A549 (cell line): ENCODE measurements around the gene REG3G. TPM values are rescaled to one million over a fixed set of nuclear protein-coding genes. Genes with fewer than 3 reads are reported as not detected.

Experiments
- ATAC-seq, 2 experiments: fragments of 200-7000 bp in 1 of 2; fragments of >200 bp in 1 of 2; cut with Nextera tagmentation in 1 of 2; cut with Tn5 transposase in 1 of 2; 3 replicates each; pipeline versions ENCODE4 v1.8.0 to v1.9.1; 2018 to 2020; ENCODE audit warnings: mild to moderate bottlenecking in 1 of 2, moderate library complexity in 1 of 2
- CTCF ChIA-PET: fragments of 300-600 bp; sonication (Branson Sonifier 250); formaldehyde crosslinking; extraction: SDS; loops from one replicate; lab custom pipeline; 2021; ENCODE audit warnings: antibody characterized with exemption, inconsistent platforms; lab: Yijun Ruan, JAX
- POLR2A ChIA-PET: fragments of 350-600 bp; formaldehyde crosslinking; extraction: SDS; loops from one replicate; lab custom pipeline; 2021; ENCODE audit warnings: antibody characterized with exemption, inconsistent platforms; lab: Yijun Ruan, JAX
- DNase-seq, 2 experiments: peaks; one replicate each; pipeline versions ENCODE4 v3.0.0 to v3.0.0-alpha.2; 2011 to 2016; ENCODE audit warnings: low read depth in 1 of 2, low spot score in 1 of 2
- FAIRE-seq: peaks from 2 replicates; lab custom pipeline; 2011; peaks lifted over from hg19 to GRCh38; lab: Jason Lieb, UNC
- H3K27ac ChIP-seq, 2 experiments: fragments of >200 bp; sonication (Bioruptor Twin); formaldehyde crosslinking; 3 replicates each; pipeline ENCODE4 v1.5.1; 2016 to 2017
- H3K4me1 ChIP-seq: fragments of >200 bp; sonication (Bioruptor Twin); formaldehyde crosslinking; 3 replicates; pipeline ENCODE4 v1.6.1; 2016
- H3K4me2 ChIP-seq: fragments of >200 bp; sonication (Bioruptor Twin); formaldehyde crosslinking; 3 replicates; pipeline ENCODE4 v1.6.1; 2016
- H3K4me3 ChIP-seq: fragments of >200 bp; sonication (Bioruptor Twin); formaldehyde crosslinking; 3 replicates; pipeline ENCODE4 v1.5.1; 2016
- H3K9me3 ChIP-seq: fragments of >200 bp; sonication (Bioruptor Twin); formaldehyde crosslinking; 3 replicates; pipeline ENCODE4 v1.6.1; 2016
- CBX2 ChIP-seq: fragments of 200-600 bp; sonication (generic); IDR thresholded peaks from 2 replicates; pipeline ENCODE4 v1.6.1; 2016; ENCODE audit warnings: low read depth, mild to moderate bottlenecking, borderline replicate concordance
- CEBPB ChIP-seq, 2 experiments: fragments of >200 bp in 1 of 2; sonication (Bioruptor Twin) in 1 of 2; formaldehyde crosslinking in 1 of 2; IDR thresholded peaks; 2 replicates each; pipeline ENCODE4 v1.6.1; 2012 to 2016
- CHD2 ChIP-seq: fragments of 150-350 bp; IDR thresholded peaks from 2 replicates; pipeline ENCODE4 v1.6.1; 2014; ENCODE audit warnings: low read length; ENCODE audit not compliant: partially characterized antibody
- CHD4 ChIP-seq: fragments of 200-600 bp; sonication (generic); IDR thresholded peaks from 2 replicates; pipeline ENCODE4 v1.6.1; 2016; ENCODE audit warnings: antibody characterized with exemption, mild to moderate bottlenecking, borderline replicate concordance
- EHF ChIP-seq: fragments of 250-450 bp; sonication (Bioruptor Pico); IDR thresholded peaks from 2 replicates; pipeline ENCODE4 v1.5.0; 2020; ENCODE audit warnings: mild to moderate bottlenecking
- EP300 ChIP-seq, 2 experiments: fragments of >200 bp; sonication (Bioruptor Twin); formaldehyde crosslinking; IDR thresholded peaks; 2 replicates in 1 of 2; 3 replicates in 1 of 2; pipeline ENCODE4 v1.6.1; 2016 to 2017
- ESRRA ChIP-seq: fragments of 150-350 bp; IDR thresholded peaks from 2 replicates; pipeline ENCODE4 v1.6.1; 2014; ENCODE audit warnings: mild to moderate bottlenecking, low read length, borderline replicate concordance
- FOSB ChIP-seq: fragments of 250-450 bp; sonication (Bioruptor Pico); IDR thresholded peaks from 2 replicates; pipeline ENCODE4 v1.5.0; 2020; ENCODE audit warnings: mild to moderate bottlenecking, moderate library complexity
- GATA3 ChIP-seq: IDR thresholded peaks from 2 replicates; pipeline ENCODE4 v1.6.1; 2012; ENCODE audit warnings: borderline replicate concordance
- HDAC2 ChIP-seq: fragments of 200-600 bp; sonication (generic); IDR thresholded peaks from 2 replicates; pipeline ENCODE4 v1.6.1; 2016
- HES2 ChIP-seq: fragments of >200 bp; sonication (Bioruptor Twin); formaldehyde crosslinking; IDR thresholded peaks from 2 replicates; pipeline ENCODE4 v1.6.1; 2016
- HEYL ChIP-seq: fragments of 250-450 bp; sonication (Bioruptor Pico); IDR thresholded peaks from 2 replicates; pipeline ENCODE4 v1.8.0; 2021; ENCODE audit warnings: mild to moderate bottlenecking, moderate library complexity
- HOXA7 ChIP-seq: fragments of 250-450 bp; sonication (Bioruptor Pico); IDR thresholded peaks from 2 replicates; pipeline ENCODE4 v1.5.0; 2020; ENCODE audit warnings: mild to moderate bottlenecking, moderate library complexity
- HOXB13 ChIP-seq: fragments of 250-450 bp; sonication (Bioruptor Pico); IDR thresholded peaks from 2 replicates; pipeline ENCODE4 v1.5.0; 2020; ENCODE audit warnings: low read depth, mild to moderate bottlenecking, moderate library complexity
- HOXB5 ChIP-seq: fragments of 250-450 bp; sonication (Bioruptor Pico); IDR thresholded peaks from 2 replicates; pipeline ENCODE4 v1.5.0; 2020; ENCODE audit warnings: mild to moderate bottlenecking, moderate library complexity
- JUNB ChIP-seq: fragments of >200 bp; sonication (Bioruptor Twin); formaldehyde crosslinking; IDR thresholded peaks from 2 replicates; pipeline ENCODE4 v1.6.1; 2016
- KDM5A ChIP-seq: fragments of 200-600 bp; sonication (generic); IDR thresholded peaks from 2 replicates; pipeline ENCODE4 v1.6.1; 2016; ENCODE audit warnings: antibody characterized with exemption, mild to moderate bottlenecking
- MAX ChIP-seq: IDR thresholded peaks from 2 replicates; pipeline ENCODE4 v1.6.1; 2012
- MAZ ChIP-seq: fragments of 150-350 bp; IDR thresholded peaks from 2 replicates; pipeline ENCODE4 v1.6.1; 2014; ENCODE audit warnings: antibody characterized with exemption, low read depth, low read length, borderline replicate concordance
- MYC ChIP-seq: IDR thresholded peaks from 2 replicates; pipeline ENCODE4 v1.6.1; 2012; ENCODE audit warnings: mild to moderate bottlenecking, inconsistent platforms, low read length, improper control_type of control experiment, borderline replicate concordance
- NR3C1 ChIP-seq: fragments of >200 bp; sonication (Bioruptor Twin); formaldehyde crosslinking; IDR thresholded peaks from 3 replicates; pipeline ENCODE4 v1.6.1; 2017
- PHF8 ChIP-seq: fragments of 200-600 bp; sonication (generic); IDR thresholded peaks from 2 replicates; pipeline ENCODE4 v1.6.1; 2016; ENCODE audit warnings: low read depth, mild to moderate bottlenecking, antibody characterized with exemption, moderate library complexity, borderline replicate concordance
- POLR2A ChIP-seq: IDR thresholded peaks from 2 replicates; pipeline ENCODE4 v1.6.1; 2012; ENCODE audit warnings: mild to moderate bottlenecking, low read length
- POLR2AphosphoS2 ChIP-seq: conservative IDR thresholded peaks from 2 replicates; pipeline ENCODE4 v1.6.1; 2012; ENCODE audit warnings: low read length, improper control_type of control experiment, inconsistent platforms
- RCOR1 ChIP-seq: fragments of 150-350 bp; IDR thresholded peaks from 2 replicates; pipeline ENCODE4 v1.6.1; 2014; ENCODE audit warnings: antibody characterized with exemption, low read length, low read depth
- RFX5 ChIP-seq: fragments of 450-650 bp; IDR thresholded peaks from 2 replicates; pipeline ENCODE4 v1.7.1; 2014; ENCODE audit warnings: antibody characterized with exemption, mild to moderate bottlenecking, moderate library complexity
- SREBF2 ChIP-seq: fragments of 450-650 bp; IDR thresholded peaks from 2 replicates; pipeline ENCODE4 v1.6.1; 2014; ENCODE audit warnings: mild to moderate bottlenecking, moderate library complexity
- TP53 ChIP-seq: fragments of 250-450 bp; sonication (Bioruptor Pico); IDR thresholded peaks from 2 replicates; pipeline ENCODE4 v1.5.0; 2021; ENCODE audit warnings: mild to moderate bottlenecking, moderate library complexity
- ZC3H11A ChIP-seq: fragments of 450-650 bp; IDR thresholded peaks from 2 replicates; pipeline ENCODE4 v1.6.1; 2014; ENCODE audit warnings: antibody characterized with exemption, mild to moderate bottlenecking
- ZSCAN20 ChIP-seq: fragments of 250-450 bp; sonication (Bioruptor Pico); IDR thresholded peaks from 2 replicates; pipeline ENCODE4 v1.8.0; 2022; ENCODE audit warnings: mild to moderate bottlenecking, moderate library complexity
- WGBS: methylation state at CpG from one replicate; pipeline ENCODE4 v1.1.6; 2017; ENCODE audit errors: missing lambda C conversion rate; 5-methylcytosine and 5-hydroxymethylcytosine counted together
- polyA plus RNA-seq, 4 experiments: library from polyadenylated mRNA; depleted of rRNA in 3 of 4; stranded (reverse); fragments of >200 nt; fragmentation: RNase III in 1 of 4; extraction: RNeasy Plus Mini Kit Qiagen cat#74134 plus additional on column Dnase treatment in 1 of 4; gene quantifications; 2 replicates in 3 of 4; 3 replicates in 1 of 4; pipeline ENCODE4 v1.2.3, GENCODE V29; 2011 to 2017

Gene REG3G
- polyA plus RNA-seq, 2 of the 4 experiments (the other 2 are of a cell fraction): not detected

GRCh38 chr2:79009388-79009787 is 16.1 kb upstream of the REG3G start:
- WGBS: 1% methylated on average over 2 of the region's 2 CpGs
- Histone ChIP-seq H3K4me2 (no peak overlapping the region), H3K4me1 (no peaks in the 10 kb centered on the region), H3K4me3 (no peak overlapping the region), H3K27ac (no peak overlapping the region), H3K9me3 (no peaks in the 10 kb centered on the region; the same call in 2 of the 3 replicates)
- ChIA-PET POLR2A (no interaction called here), CTCF (no interaction called here)
- no peak for ATAC-seq
- TF ChIP-seq POLR2A: no peak
- no peak for TF ChIP-seq HEYL (CRISPR knock-in tag)
- no peak for TF ChIP-seq RFX5
- TF ChIP-seq EP300 (IDR thresholded peaks at IDR 0.05): no peak
- no peak for TF ChIP-seq ESRRA
- TF ChIP-seq KDM5A: no peak
- no peak for TF ChIP-seq SREBF2
- no peak for TF ChIP-seq MYC
- no peak for TF ChIP-seq GATA3
- no peak for TF ChIP-seq CEBPB (IDR thresholded peaks at IDR 0.05)
- TF ChIP-seq TP53 (CRISPR knock-in tag): no peak
- no peak for TF ChIP-seq POLR2AphosphoS2
- no peak for TF ChIP-seq JUNB
- no peak for TF ChIP-seq PHF8
- DNase-seq: no peak
- FAIRE-seq: no peak

- ATAC-seq (no peak), FAIRE-seq (no peak), DNase-seq (no peak)
- no peak overlapping the region for H3K27ac ChIP-seq
- POLR2A ChIA-PET: no interaction called here
- no peak overlapping the region for H3K4me2 ChIP-seq
- H3K4me3 ChIP-seq: no peak overlapping the region
- CTCF ChIA-PET: no interaction called here
- no peaks in the 10 kb centered on the region for H3K4me1 ChIP-seq
- WGBS: 20% methylated on average over 4 of the region's 4 CpGs
- no peaks in the 10 kb centered on the region; the same call in 2 of the 3 replicates for H3K9me3 ChIP-seq
- TF ChIP-seq ZC3H11A: no peak
- TF ChIP-seq, all 56 proteins: peak for 0
Observed at GRCh38 chr2:79011496-79011895, 14.0 kb upstream of the REG3G start.

GRCh38 chr2:79013629-79014028 is 11.9 kb upstream of the REG3G start:
- Histone ChIP-seq H3K9me3 (no peaks in the 10 kb centered on the region), H3K4me3 (no peak overlapping the region), H3K27ac (no peak overlapping the region), H3K4me1 (no peaks in the 10 kb centered on the region), H3K4me2 (no peak overlapping the region)
- ChIA-PET POLR2A (no interaction called here), CTCF (no interaction called here)
- 2% methylated on average over 6 of the region's 6 CpGs for WGBS
- no peak for ATAC-seq
- no peak for FAIRE-seq
- no peak for DNase-seq
- TF ChIP-seq HES2 (no peak), NR3C1 (no peak), SREBF2 (no peak), HEYL (CRISPR knock-in tag) (no peak), POLR2AphosphoS2 (no peak), HOXB13 (CRISPR knock-in tag) (no peak), HOXA7 (CRISPR knock-in tag) (no peak), FOSB (no peak), CHD2 (no peak)

GRCh38 chr2:79016342-79016741 is 9.2 kb upstream of the REG3G start:
- POLR2A ChIA-PET: no interaction called here

More at GRCh38 chr2:79016342-79016741, 9.2 kb upstream of the REG3G start:
- no peak for DNase-seq
- CTCF ChIA-PET: interaction anchor here (1.0 to 2.2 kb wide), 2 partner anchors 19 to 37 kb away, joined by 4 to 5 read pairs; no protein-coding TSS in a partner anchor
- 2% methylated on average over 4 of the region's 4 CpGs for WGBS
- H3K4me2 ChIP-seq: no peak overlapping the region
- H3K4me1 ChIP-seq: no peaks in the 10 kb centered on the region
- FAIRE-seq: no peak
- TF ChIP-seq ESRRA: no peak
- TF ChIP-seq GATA3: no peak
- TF ChIP-seq MAZ: no peak
- TF ChIP-seq HES2: no peak
- TF ChIP-seq HDAC2: no peak
- no peak for TF ChIP-seq CBX2
- no peak for TF ChIP-seq HOXB5 (CRISPR knock-in tag)
- no peak for TF ChIP-seq CHD4
- TF ChIP-seq ZSCAN20 (CRISPR knock-in tag): no peak
- TF ChIP-seq MAX: no peak
- TF ChIP-seq EHF: no peak
- no peak for TF ChIP-seq RCOR1
- no peak for ATAC-seq
- no peaks in the 10 kb centered on the region for H3K9me3 ChIP-seq
- no peak overlapping the region for H3K4me3 ChIP-seq
- no peak overlapping the region for H3K27ac ChIP-seq
